ENCODE data around the gene ZDHHC11.

- no peak for TF ChIP-seq RCOR1 (IDR thresholded peaks at IDR 0.05; ENCODE audit: insufficient replicate concordance, low read length)
- no peak for TF ChIP-seq CTCF (conservative IDR thresholded peaks at IDR 0.05; ENCODE audit: low read depth, low read length)
- no peak for TF ChIP-seq POLR2A (IDR thresholded peaks at IDR 0.05; ENCODE audit: low read depth, low read length)
- TF ChIP-seq RFX5 (IDR thresholded peaks at IDR 0.05; ENCODE audit: low read depth, low read length): no peak
- no peak for TF ChIP-seq RAD21 (IDR thresholded peaks at IDR 0.05; ENCODE audit: low read length)
- TF ChIP-seq SMC3 (IDR thresholded peaks at IDR 0.05; ENCODE audit: low read depth, low read length): no peak
These were observed 93.9 kb downstream of the ZDHHC11 start for GRCh38 chr5:756865-757345.
